Measurements from ENCODE around the gene TNFSF15.

The TNFSF15 gene

GRCh38 chr9:114805670-114806525 lies at the start of gene TNFSF15:
Gene TNFSF15, minus strand, starts transcription at chr9:114806039. Its CDS starts 27 bp downstream, at chr9:114806012.
- Mint-ChIP-seq H3K27me3 (no peaks in the 10 kb centered on the region), H3K9me3 (no peaks in the 10 kb centered on the region), H3K4me1 (peaks cover 25% of the 10 kb centered on the region), H3K4me3 (peak within 1 kb of the TSS; percentile 50), H3K27ac (no peak within 1 kb of the TSS), H3K36me3 (no peaks in the 10 kb centered on the region)

GRCh38 chr9:114855488-114855887 lies 49.6 kb upstream of the TNFSF15 start:
- no peaks in the 10 kb centered on the region for H3K27me3 Mint-ChIP-seq

GRCh38 chr9:114854736-114855355 lies 49.0 kb upstream of the TNFSF15 start:
- Mint-ChIP-seq H3K4me3 (no peak overlapping the region), H3K27me3 (no peaks in the 10 kb centered on the region), H3K4me1 (peaks cover 20% of the 10 kb centered on the region), H3K36me3 (no peaks in the 10 kb centered on the region), H3K27ac (no peak overlapping the region), H3K9me3 (peaks cover 8% of the 10 kb centered on the region)

More at GRCh38 chr9:114855488-114855887, 49.6 kb upstream of the TNFSF15 start:
- H3K4me3 Mint-ChIP-seq = no peak overlapping the region
- peaks cover 8% of the 10 kb centered on the region for H3K9me3 Mint-ChIP-seq
- H3K4me1 Mint-ChIP-seq = peaks cover 15% of the 10 kb centered on the region
- H3K36me3 Mint-ChIP-seq = no peaks in the 10 kb centered on the region
- no peak overlapping the region for H3K27ac Mint-ChIP-seq

GRCh38 chr9:114853071-114853855 lies 47.4 kb upstream of the TNFSF15 start:
- Mint-ChIP-seq H3K9me3 (no peaks in the 10 kb centered on the region), H3K36me3 (no peaks in the 10 kb centered on the region), H3K4me3 (peak overlapping the region; percentile 11), H3K27ac (peak overlapping the region; percentile 10), H3K4me1 (peaks cover 20% of the 10 kb centered on the region), H3K27me3 (no peaks in the 10 kb centered on the region)

GRCh38 chr9:114852050-114852594 lies 46.3 kb upstream of the TNFSF15 start:
- Mint-ChIP-seq H3K27ac (no peak overlapping the region), H3K27me3 (no peaks in the 10 kb centered on the region), H3K4me1 (peaks cover 20% of the 10 kb centered on the region), H3K4me3 (no peak overlapping the region), H3K36me3 (no peaks in the 10 kb centered on the region), H3K9me3 (no peaks in the 10 kb centered on the region)

- Mint-ChIP-seq H3K9me3 (no peaks in the 10 kb centered on the region), H3K4me1 (peaks cover 20% of the 10 kb centered on the region), H3K27ac (peak overlapping the region; percentile 69), H3K4me3 (no peak overlapping the region), H3K27me3 (no peaks in the 10 kb centered on the region), H3K36me3 (no peaks in the 10 kb centered on the region)
Measured at GRCh38 chr9:114851306-114851705, 45.5 kb upstream of the TNFSF15 start.

- Mint-ChIP-seq H3K27me3 (no peaks in the 10 kb centered on the region), H3K36me3 (no peaks in the 10 kb centered on the region)
Measured at GRCh38 chr9:114850871-114851270, 45.0 kb upstream of the TNFSF15 start.

GRCh38 chr9:114849450-114849849 lies 43.6 kb upstream of the TNFSF15 start:
- Mint-ChIP-seq H3K36me3 (no peaks in the 10 kb centered on the region), H3K4me3 (no peak overlapping the region), H3K4me1 (peaks cover 20% of the 10 kb centered on the region), H3K9me3 (no peaks in the 10 kb centered on the region), H3K27ac (no peak overlapping the region), H3K27me3 (no peaks in the 10 kb centered on the region)

More at GRCh38 chr9:114850871-114851270, 45.0 kb upstream of the TNFSF15 start:
- Mint-ChIP-seq H3K4me1 (peaks cover 20% of the 10 kb centered on the region), H3K4me3 (peak overlapping the region; percentile 1), H3K9me3 (no peaks in the 10 kb centered on the region), H3K27ac (peak overlapping the region; percentile 69)

- no peak overlapping the region for H3K27ac Mint-ChIP-seq
- no peak overlapping the region for H3K4me3 Mint-ChIP-seq
- H3K36me3 Mint-ChIP-seq = no peaks in the 10 kb centered on the region
- no peaks in the 10 kb centered on the region for H3K27me3 Mint-ChIP-seq
- no peaks in the 10 kb centered on the region for H3K9me3 Mint-ChIP-seq
- peaks cover 16% of the 10 kb centered on the region for H3K4me1 Mint-ChIP-seq
Measured at GRCh38 chr9:114847492-114848417, 41.9 kb upstream of the TNFSF15 start.

- Mint-ChIP-seq H3K27ac (no peak overlapping the region), H3K4me3 (no peak overlapping the region), H3K4me1 (peaks cover 5% of the 10 kb centered on the region), H3K27me3 (no peaks in the 10 kb centered on the region), H3K9me3 (peaks cover 6% of the 10 kb centered on the region), H3K36me3 (no peaks in the 10 kb centered on the region)
Measured at GRCh38 chr9:114845373-114845772, 39.5 kb upstream of the TNFSF15 start.

- H3K27me3 Mint-ChIP-seq = no peaks in the 10 kb centered on the region
- H3K9me3 Mint-ChIP-seq = peaks cover 6% of the 10 kb centered on the region
- H3K4me3 Mint-ChIP-seq = no peak overlapping the region
- H3K4me1 Mint-ChIP-seq = no peaks in the 10 kb centered on the region
- H3K36me3 Mint-ChIP-seq = no peaks in the 10 kb centered on the region
- H3K27ac Mint-ChIP-seq = no peak overlapping the region
Measured at GRCh38 chr9:114844766-114845165, 38.9 kb upstream of the TNFSF15 start.

GRCh38 chr9:114837923-114838322 lies 32.1 kb upstream of the TNFSF15 start:
- peaks cover 20% of the 10 kb centered on the region for H3K4me1 Mint-ChIP-seq
- H3K27ac Mint-ChIP-seq = no peak overlapping the region
- no peaks in the 10 kb centered on the region for H3K27me3 Mint-ChIP-seq
- no peak overlapping the region for H3K4me3 Mint-ChIP-seq
- H3K36me3 Mint-ChIP-seq = no peaks in the 10 kb centered on the region
- H3K9me3 Mint-ChIP-seq = peaks cover 10% of the 10 kb centered on the region

GRCh38 chr9:114836769-114837168 lies 30.9 kb upstream of the TNFSF15 start:
- Mint-ChIP-seq H3K27ac (no peak overlapping the region), H3K4me3 (no peak overlapping the region), H3K36me3 (no peaks in the 10 kb centered on the region), H3K4me1 (peaks cover 20% of the 10 kb centered on the region), H3K9me3 (peaks cover 6% of the 10 kb centered on the region), H3K27me3 (no peaks in the 10 kb centered on the region)

- no peak overlapping the region for H3K4me3 Mint-ChIP-seq
- H3K27me3 Mint-ChIP-seq = no peaks in the 10 kb centered on the region
- no peak overlapping the region for H3K27ac Mint-ChIP-seq
- no peaks in the 10 kb centered on the region for H3K36me3 Mint-ChIP-seq
- H3K4me1 Mint-ChIP-seq = peaks cover 20% of the 10 kb centered on the region
- H3K9me3 Mint-ChIP-seq = peaks cover 3% of the 10 kb centered on the region
Measured at GRCh38 chr9:114834386-114834785, 28.5 kb upstream of the TNFSF15 start.
